ENCODE data around the gene LDLRAD4.

The LDLRAD4 gene

GRCh38 chr18:13284330-13285027 lies 65.9 kb downstream of the LDLRAD4 start:
- no peak for DNase-seq (ENCODE audit: low read depth in 2 of 2)

DNA sequence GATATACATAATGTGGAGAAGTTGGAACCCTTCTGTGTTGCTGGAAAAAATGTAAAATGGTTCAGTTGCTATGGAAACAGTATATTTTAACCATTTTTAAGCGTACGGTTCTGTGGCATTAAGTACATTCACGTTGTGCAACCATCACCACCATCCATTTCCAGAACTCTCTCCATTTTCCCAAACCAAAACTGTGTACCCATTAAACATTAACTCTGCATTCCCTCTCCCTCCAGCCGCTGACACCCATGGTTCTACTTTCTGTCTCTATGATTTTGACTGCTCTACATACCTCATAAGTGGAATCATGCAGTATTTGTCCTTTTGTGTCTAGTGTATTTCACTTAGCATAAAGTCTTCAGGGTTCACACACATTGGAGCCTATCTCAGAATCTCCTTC lies 67.3 kb downstream of the LDLRAD4 start:
- DNase-seq (ENCODE audit: low read depth in 2 of 2) = no peak

GRCh38 chr18:13286456-13287125 lies 68.0 kb downstream of the LDLRAD4 start:
- no peak for DNase-seq (ENCODE audit: low read depth in 2 of 2)

DNA sequence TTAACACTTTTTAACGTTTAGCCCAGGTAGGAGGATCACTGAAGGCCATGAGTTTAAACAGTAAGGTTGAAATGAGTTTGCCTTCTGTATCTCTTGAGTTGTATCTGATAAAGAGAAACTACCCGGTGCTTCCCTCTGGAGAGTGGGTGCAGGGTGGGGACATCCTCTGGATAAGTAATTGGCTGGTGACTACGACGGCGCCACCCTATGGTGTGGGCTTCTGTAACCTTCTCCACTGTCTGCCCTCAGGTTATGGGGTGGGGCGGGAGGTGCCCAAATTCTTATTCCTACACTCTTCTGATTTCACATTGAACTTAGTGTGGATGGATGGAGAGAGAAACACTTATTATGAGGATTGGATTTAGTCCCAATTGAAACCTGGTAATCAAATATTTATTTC lies 68.8 kb downstream of the LDLRAD4 start:
- DNase-seq (ENCODE audit: low read depth in 2 of 2) = no peak

DNA sequence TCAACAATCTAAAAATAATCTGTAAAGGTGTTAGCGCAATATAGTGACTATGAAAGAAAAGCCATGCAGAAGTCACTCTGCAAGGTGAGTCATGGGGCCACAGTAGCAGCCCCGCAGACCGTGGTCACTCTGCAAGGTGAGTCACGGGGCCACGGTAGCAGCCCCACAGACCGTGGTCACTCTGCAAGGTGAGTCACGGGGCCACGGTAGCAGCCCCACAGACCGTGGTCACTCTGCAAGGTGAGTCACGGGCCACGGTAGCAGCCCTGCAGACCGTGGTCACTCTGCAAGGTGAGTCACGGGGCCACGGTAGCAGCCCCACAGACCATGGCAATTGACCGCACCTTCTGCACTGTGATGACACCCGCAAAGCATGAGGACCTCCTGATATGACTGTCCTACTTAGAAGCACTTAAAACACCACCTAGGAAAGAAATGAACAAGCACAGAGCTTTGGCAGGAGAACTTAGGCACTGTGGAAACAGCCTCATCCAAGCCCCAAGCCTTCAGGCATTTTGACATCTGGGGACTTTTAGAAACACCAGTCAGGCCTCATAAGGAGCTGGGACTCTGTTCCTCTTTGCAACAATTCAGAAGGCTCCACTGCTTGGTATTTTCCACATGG lies 70.1 kb downstream of the LDLRAD4 start:
- DNase-seq (ENCODE audit: low read depth in 2 of 2) = no peak

DNA sequence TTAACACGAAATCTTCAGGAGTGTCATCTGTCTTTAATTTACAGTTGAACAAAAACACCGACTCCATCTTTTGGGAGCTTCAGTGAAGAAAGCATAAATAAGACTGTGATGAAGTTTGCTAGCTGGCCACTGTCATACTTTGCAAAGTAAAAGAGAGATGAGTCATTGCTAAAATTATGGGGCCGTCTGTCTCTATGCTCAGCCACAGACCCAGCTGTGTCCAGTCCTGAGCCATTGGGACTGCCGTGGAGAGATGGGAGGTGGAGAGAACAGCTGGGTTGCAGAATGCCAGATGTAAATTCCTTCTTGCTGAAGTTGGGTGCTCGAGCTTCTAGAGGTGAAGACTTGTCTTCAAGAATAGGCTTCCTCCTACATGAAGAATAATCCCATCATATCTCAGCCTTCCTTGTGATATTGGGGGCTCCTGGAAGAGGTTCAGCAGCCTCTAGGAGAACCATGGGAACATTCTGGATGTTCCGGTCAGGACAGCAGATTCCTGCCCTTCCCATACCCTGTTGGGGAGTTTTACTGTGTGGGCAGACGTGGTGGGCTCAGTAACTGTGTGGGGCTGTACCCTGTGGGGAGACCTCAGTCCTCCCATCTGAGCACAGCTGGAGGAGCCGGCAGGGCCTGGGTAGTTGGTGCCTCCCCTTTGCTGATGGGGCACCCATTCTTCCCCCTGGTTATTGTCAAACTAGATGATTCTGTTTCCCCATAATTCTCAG lies 71.1 kb downstream of the LDLRAD4 start:
- DNase-seq (ENCODE audit: low read depth in 2 of 2) = no peak

GRCh38 chr18:13290856-13291271 lies 72.3 kb downstream of the LDLRAD4 start:
- DNase-seq (ENCODE audit: low read depth in 2 of 2) = no peak

DNA sequence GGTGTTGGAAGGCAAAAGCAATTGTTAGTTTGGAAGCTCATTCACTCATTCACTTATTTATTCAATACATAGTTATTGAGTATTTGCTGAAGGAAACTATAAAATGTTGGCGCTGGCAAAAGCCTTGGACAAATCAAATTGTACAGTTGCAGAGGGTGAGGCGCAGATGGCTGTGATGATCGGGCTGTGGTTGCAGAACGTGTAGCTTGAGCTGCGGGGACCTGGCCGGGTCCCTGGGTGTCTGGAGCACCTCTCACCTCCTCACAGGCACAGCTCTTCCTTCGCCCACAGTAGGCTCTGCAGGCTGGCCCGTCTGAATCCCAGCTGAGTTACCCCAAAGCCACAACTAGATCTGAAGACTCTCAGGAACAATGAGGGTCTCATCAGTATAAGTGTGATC lies 72.7 kb downstream of the LDLRAD4 start:
- no peak for DNase-seq (ENCODE audit: low read depth in 2 of 2)

- DNase-seq (ENCODE audit: low read depth in 2 of 2) = no peak
Observed at GRCh38 chr18:13291745-13292447, 73.3 kb downstream of the LDLRAD4 start.

DNA sequence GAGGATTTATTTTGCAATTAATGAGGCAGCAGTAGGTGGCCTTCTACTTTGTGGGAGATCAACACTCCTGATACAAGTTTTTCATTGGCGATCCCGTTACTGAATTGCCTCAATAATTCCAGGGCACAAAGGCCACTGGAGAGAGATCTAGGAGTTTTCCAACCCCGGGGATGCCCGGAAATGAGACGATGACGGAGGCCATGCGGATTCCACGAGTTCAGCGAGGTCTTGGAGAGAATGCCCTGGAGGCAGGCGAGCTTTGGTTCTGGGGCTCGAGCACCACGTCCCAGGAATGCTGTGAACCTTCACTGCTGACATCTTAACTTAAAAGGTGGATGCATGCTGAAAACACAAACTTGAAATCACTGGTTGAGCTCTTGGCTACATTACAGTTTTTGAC lies 74.2 kb downstream of the LDLRAD4 start:
- no peak for DNase-seq (ENCODE audit: low read depth in 2 of 2)

GRCh38 chr18:13294309-13294708 lies 75.7 kb downstream of the LDLRAD4 start:
- no peak for DNase-seq (ENCODE audit: low read depth in 2 of 2)

- DNase-seq (ENCODE audit: low read depth in 2 of 2) = no peak
Observed at GRCh38 chr18:13295894-13296293, 77.3 kb downstream of the LDLRAD4 start.

- DNase-seq (ENCODE audit: low read depth in 2 of 2) = no peak
Observed at GRCh38 chr18:13296867-13297574, 78.5 kb downstream of the LDLRAD4 start.

- no peak for DNase-seq (ENCODE audit: low read depth in 2 of 2)
Observed at GRCh38 chr18:13298262-13298661, 79.7 kb downstream of the LDLRAD4 start.

- no peak for DNase-seq (ENCODE audit: low read depth in 2 of 2)
Observed at GRCh38 chr18:13300029-13300428, 81.5 kb downstream of the LDLRAD4 start.

GRCh38 chr18:13300796-13301195 lies 82.2 kb downstream of the LDLRAD4 start:
- no peak for DNase-seq (ENCODE audit: low read depth in 2 of 2)

DNA sequence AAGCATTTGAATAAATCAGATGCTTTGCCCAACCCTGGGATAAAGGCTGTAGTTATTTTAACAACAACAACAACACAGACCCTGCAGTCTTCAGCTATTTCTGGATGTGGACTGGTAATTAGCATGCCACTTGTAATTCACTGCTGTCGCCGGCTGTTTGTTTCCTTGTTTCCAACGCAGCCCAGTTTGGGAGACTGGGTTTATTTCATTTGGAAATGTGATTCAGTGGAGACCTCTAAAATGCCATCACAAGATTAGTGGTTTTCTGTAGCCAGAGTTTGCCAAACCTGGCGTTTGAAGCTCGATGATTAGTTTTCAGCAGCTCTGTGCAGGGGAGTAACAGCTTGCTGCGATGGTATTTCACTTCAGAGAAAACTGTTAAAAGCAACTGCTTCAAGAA lies 83.5 kb downstream of the LDLRAD4 start:
- DNase-seq (ENCODE audit: low read depth in 2 of 2) = no peak

DNA sequence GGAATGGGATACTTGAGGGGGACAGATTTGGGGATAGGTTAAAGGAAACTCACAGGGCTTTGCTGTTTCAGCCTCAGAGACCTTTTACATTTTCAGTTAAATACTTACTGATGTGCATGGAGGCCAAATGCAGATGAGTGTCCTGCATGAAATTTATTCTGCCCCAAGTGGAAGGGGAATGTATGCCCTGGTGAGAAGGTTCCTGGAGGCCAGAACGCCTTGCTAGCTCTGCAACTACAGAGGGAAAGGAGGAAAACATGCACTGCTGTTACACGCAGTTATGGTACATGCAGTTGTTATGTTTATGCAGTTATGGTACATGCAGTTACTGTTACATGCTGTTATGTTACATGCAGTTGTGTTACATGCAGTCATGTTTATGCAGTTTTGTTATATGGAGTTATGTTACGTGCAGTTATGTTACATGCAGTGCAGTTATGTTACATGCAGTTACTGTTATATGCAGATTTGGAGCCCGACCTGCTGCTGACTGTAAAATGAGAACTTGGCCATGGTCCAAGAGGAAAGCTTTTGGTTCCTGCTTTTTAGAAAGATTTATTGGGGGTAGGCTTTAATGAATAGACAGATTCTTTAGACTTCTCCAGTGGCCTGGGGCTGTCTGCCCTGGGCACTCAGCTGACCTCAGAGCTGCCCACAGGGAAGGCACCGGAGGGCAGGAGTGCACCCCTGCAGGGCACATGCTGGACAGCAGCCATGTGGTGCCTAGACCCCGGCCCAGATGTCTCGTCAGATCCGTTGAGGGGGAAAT lies 84.1 kb downstream of the LDLRAD4 start:
- no peak for DNase-seq (ENCODE audit: low read depth in 2 of 2)

- no peak for DNase-seq (ENCODE audit: low read depth in 2 of 2)
Observed at GRCh38 chr18:13303756-13304364, 85.3 kb downstream of the LDLRAD4 start.

DNA sequence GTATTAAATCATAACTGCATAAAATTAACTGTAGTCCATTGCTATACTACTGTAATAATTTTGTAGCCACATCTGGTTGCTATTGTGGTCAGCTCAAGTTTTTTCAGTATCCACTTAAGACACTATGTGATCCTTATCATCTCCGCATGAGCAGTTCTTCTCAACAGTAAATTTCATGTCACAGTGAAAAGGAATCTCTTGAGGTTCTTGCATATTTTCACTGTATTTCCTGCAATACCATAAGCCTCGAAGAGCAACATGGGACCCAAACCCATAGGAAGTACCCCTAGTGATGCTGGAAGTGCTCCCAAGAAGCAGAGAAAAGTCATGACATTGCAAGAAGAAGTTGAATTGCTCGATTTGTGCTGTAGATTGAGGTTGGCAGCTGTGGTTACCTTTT lies 86.7 kb downstream of the LDLRAD4 start:
- DNase-seq (ENCODE audit: low read depth in 2 of 2) = no peak
